T1000 (cell line): ENCODE results near the gene EPC2.
"Not testable (repeated sequence)": the region's sequence is repeated elsewhere in the genome, so short reads cannot be mapped to it uniquely, and the experiment has no call there.

Experiments
- DNase-seq: peaks from one replicate; lab custom pipeline; 2025; ENCODE audit warnings: mixed read lengths; lab: John Stamatoyannopoulos, UW

The EPC2 gene

GRCh38 chr2:148675708-148676107 is 31.2 kb downstream of the EPC2 start:
- DNase-seq, result no peak

DNA sequence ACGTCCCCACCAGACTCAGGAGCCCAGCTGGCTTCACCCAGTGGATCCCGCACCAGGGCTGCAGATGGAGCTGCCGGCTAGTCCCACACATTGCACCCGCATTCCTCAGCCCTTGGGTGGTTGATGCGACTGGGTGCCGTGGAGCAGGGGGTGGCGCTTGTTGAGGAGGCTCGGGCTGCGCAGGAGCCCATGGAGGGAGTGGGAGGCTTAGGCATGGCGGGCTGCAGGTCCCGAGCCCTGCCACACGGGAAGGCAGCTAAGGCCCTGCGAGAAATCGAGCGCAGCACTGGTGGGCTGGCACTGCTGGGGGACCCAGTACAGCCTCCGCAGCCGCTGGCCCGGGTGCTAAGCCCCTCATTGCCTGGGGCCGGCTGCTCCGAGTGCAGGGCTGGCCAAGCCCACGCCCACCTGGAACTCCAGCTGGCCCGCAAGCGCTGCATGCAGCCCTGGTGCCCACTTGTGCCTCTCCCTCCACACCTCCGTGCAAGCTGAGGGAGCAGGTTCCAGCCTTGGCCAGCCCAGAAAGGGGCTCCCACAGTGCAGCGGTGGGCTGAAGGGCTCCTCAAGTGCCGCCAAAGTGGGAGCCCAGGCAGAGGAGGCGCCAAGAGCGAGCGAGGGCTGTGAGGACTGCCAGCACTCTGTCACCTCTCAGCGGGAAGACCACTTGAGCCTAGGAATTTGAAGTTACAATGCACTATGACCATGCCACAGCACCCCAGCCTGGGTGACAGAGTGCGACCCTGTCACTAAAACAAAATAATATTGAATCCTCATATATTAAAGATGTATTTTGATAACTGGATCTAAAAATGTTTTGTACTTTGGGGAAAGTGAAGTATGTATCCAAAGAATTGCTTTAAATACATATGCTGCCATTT is 34.0 kb downstream of the EPC2 start:
- DNase-seq, result not testable (repeated sequence)

DNA sequence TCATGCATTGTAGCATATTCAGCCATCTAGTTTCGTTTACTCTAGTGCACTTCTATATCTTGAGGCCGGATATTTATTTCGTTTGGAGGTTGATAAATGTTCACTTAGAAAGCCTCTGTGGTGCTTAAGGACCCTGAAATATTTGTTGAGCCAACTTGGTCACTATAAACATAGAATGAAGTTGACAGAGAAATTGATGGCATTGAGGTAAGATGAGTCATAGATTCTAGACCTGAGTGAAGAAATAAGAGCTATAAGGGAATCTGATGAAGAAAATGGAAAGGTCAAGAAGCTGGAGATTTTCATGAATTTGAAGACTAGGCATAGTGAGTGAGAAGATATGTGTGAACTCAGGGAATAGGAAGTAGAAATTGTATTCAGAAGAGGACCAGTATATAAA is 35.9 kb downstream of the EPC2 start:
- DNase-seq, result no peak

DNA sequence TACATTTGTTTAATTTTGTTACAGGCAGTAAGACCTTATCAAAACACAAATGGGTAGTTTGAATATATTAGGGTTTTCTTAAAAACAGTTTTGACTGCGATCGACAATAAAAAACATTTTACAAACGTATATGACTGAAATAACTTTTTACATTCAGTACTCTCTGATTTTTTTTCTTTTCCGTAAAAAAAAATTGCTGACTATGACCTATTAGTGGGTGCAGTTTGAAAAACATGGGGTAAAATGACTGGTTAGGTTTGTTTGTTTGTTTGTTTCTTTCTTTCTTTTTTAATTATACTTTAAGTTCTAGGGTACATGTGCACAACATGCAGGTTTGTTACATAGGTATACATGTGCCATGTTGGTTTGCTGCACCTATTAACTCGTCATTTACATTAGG is 36.9 kb downstream of the EPC2 start:
- DNase-seq, result no peak

- DNase-seq, result not testable (repeated sequence)
Measured at GRCh38 chr2:148681862-148682261, 37.3 kb downstream of the EPC2 start.

- DNase-seq, result no peak
Measured at GRCh38 chr2:148684507-148684906, 40.0 kb downstream of the EPC2 start.

GRCh38 chr2:148687543-148687942 is 43.0 kb downstream of the EPC2 start:
- no peak for DNase-seq

DNA sequence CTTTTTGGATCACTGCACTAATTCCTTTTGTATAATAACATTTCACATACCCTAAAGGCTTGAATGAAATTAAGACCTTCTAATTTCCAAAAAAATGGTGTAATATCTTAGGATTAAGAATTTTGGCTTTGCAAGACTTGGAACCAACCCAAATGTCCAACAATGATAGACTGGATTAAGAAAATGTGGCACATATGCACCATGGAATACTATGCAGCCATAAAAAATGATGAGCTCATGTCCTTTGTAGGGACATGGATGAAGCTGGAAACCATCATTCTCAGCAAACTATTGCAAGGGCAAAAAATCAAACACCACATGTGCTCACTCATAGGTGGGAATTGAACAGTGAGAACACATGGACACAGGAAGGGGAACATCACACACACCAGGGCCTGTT is 43.5 kb downstream of the EPC2 start:
- DNase-seq, result not testable (repeated sequence)

DNA sequence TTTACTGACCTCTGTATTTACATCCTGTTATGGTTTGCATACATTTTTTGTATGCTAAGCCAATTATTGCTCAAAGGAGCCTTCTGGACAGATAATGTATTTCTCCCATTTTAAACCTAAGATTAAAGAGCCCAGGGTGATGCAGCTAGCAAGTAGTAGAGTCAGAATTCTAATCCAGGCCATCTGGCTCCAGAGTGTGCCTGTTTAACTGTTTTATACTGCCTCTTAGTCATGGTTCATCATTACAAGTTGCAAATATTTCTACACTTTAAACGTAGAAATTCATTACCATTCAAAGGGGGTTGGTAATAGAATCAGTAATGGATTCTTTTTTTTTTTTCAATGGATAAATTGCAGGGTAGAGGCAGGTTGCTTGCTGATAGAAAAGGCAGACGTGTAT is 52.4 kb downstream of the EPC2 start:
- no peak for DNase-seq

- DNase-seq, result no peak
Measured at GRCh38 chr2:148699830-148700229, 55.3 kb downstream of the EPC2 start.

DNA sequence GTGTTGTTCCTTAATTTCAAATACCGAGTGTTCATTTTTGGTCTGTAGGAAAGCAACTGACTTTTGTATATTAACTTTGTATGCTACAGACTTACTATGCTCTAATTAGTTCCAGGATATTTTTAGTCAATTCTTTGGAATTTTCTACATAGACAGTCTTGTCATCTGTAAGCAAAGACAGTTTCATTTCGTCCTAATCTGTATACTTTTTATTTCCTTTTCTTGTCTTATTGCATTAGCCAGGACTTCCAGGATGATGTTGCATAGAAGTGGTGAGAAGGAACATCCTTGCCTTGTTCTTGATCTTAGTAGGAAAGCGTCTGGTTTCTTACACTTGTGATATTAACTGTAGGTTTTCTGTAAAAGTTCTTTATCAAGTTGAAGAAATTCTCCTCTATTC is 56.5 kb downstream of the EPC2 start:
- DNase-seq, result no peak

DNA sequence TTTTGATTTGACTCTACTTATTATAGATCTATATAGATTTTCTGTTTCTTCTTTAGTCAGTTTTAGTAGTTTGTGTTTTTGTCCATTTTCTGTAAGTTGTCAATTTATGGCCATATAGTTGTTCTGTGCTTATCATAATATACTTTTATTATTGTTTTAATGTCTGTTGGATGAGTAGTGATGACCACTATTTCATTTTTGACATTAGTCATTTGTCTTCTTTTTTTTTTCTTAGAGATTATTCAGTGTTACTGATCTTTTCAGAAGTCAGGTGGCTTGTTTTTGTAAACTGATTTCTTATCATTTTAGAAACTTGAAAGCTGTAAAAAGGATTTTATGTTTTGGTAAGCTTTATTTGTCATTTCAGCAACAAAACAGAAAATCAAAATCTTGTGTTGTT is 57.3 kb downstream of the EPC2 start:
- DNase-seq, result no peak

DNA sequence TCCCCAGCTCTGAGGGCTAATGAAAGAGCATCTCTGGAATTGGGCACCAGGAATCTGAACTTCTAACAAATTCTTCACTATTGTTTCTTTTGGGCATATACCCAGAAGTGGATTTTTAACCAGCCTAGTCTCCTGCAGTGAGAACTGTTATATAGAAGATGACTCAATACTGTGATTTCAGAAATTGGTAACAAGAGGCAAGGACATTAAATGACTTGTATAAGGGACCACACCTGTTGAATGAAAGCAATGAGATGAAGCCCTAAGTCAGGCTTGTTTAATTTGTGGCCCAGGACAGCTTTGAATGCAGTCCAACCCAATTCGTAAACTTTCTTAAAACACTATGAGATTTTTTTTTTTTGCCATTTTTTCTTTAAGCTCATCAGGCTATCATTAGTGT is 57.9 kb downstream of the EPC2 start:
- DNase-seq, result no peak

- no peak for DNase-seq
Measured at GRCh38 chr2:148704247-148704646, 59.7 kb downstream of the EPC2 start.

DNA sequence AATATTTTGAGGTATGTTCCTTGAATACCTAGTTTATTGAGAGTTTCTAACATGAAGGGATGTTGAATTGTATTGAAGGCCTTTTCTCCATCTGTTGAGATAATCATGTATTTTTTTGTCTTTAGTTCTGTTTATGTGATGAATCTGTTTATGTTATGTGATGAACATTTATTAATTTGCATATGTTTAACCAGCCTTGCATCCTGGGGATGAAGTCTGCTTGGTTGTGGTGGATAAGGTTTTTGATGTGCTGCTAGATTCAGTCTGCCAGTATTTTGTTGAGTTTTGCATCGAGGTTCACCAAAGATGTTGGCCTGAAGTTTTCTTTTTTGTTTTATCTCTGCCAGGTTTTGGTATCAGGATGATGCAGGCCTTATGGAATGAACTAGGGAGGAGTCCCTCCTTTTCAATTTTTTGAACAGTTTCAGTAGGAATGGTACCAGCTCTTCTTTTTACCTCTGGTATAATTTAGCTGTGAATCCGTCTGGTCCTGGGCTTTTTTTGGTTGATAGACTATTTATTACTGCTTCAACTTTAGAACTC is 71.9 kb downstream of the EPC2 start:
- no peak for DNase-seq

DNA sequence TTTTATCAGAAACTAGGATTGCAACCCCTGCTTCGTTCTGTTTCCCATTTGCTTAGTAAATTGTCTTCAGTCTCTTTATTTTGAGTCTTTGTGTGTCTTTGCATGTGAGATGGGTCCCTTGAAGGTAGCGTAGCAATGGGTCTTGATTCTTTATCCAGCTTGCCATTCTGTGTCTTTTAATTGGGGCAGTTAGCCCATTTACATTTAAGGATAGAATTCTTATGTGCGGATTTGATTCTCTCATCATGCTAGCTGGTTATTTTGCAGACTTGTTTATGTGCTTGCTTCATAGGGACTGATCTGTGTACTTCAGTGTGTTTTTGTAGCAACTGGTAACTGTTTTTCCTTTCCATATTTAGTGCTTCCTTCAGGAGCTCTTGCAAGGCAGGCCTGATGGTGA is 73.5 kb downstream of the EPC2 start:
- DNase-seq, result no peak

- DNase-seq, result no peak
Measured at GRCh38 chr2:148719195-148719749, 74.7 kb downstream of the EPC2 start.

- DNase-seq, result no peak
Measured at GRCh38 chr2:148719941-148720436, 75.4 kb downstream of the EPC2 start.

DNA sequence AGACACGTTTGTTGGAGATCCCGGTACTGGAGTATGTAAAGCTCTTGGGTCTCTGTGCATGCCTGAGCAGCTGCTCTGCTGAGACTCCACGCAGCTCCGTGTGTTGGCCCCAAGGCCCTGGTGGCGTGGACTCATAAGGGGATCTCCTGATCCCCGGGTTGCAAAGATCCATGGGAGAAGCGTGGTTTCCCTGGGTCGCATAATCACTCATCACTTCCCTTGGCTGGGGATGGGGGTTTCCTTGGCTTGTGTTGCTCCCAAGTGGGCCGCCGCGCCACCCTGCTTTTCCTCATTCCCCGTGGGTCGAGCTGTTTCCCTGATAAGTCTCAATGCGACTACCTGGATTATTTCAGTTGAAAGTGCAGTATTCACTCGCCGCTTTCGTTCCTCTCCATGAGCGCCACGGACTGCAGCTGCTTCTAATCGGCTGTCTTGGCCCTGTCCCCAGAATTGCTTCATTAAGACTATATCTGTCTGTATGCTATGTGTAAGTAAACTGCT is 76.0 kb downstream of the EPC2 start:
- DNase-seq, result no peak

GRCh38 chr2:148721520-148721931 is 77.0 kb downstream of the EPC2 start:
- no peak for DNase-seq

- no peak for DNase-seq
Measured at GRCh38 chr2:148721991-148722777, 77.6 kb downstream of the EPC2 start.

DNA sequence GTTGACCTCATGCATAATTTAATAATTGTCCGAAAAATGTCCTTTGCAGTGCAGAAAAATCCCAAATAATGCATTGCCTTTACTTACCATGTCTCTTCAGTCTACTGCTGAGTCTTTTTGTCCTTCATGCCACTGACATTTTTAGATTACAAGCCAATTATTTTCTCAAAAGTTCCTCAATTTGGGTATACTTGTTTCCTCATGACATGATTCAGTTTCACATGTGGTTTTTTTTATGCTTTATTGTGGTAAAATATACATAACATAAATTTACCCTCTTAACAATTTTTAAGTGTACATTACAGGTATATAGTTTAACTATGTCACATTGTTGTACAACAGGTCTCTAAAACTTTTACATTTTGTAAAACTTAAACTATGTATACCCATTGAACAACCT is 81.0 kb downstream of the EPC2 start:
- DNase-seq, result no peak
